GM23338 (cell line): Measurements from ENCODE around the gene MEMO1. TPM values are rescaled to one million over a fixed set of nuclear protein-coding genes. Genes with fewer than 3 reads are reported as not detected.

ENCODE experiments used
- ATAC-seq: fragments of 200-7000 bp; cut with Tn5 transposase; 3 replicates; pipeline ENCODE4 v1.9.1; 2020
- DNase-seq: peaks from one replicate; pipeline ENCODE4 v3.0.0-alpha.2; 2015; ENCODE audit warnings: low spot score
- H2AFZ ChIP-seq: fragments of 200-600 bp; sonication (generic); 2 replicates; pipeline ENCODE4 v1.8.0; 2016; ENCODE audit warnings: antibody characterized with exemption, mild to moderate bottlenecking, moderate library complexity
- H3F3A ChIP-seq: fragments of 200-600 bp; sonication (generic); replicated peaks from 2 replicates; pipeline ENCODE4 v1.8.0; 2017; ENCODE audit warnings: antibody characterized with exemption, mixed run types, low read depth
- H3K27ac ChIP-seq: fragments of 200-600 bp; sonication (generic); 2 replicates; pipeline ENCODE4 v1.6.1; 2016; ENCODE audit warnings: low read depth
- H3K27me3 ChIP-seq: fragments of 200-600 bp; sonication (generic); 2 replicates; pipeline ENCODE4 v1.8.0; 2016; ENCODE audit warnings: mild to moderate bottlenecking, mixed run types, moderate library complexity; ENCODE audit not compliant: insufficient read depth
- H3K36me3 ChIP-seq: fragments of 200-600 bp; sonication (generic); 2 replicates; pipeline ENCODE4 v1.8.0; 2016; ENCODE audit warnings: mild to moderate bottlenecking; ENCODE audit not compliant: insufficient read depth
- H3K4me1 ChIP-seq: fragments of 200-600 bp; sonication (generic); 2 replicates; pipeline ENCODE4 v1.8.0; 2016; ENCODE audit warnings: mild to moderate bottlenecking, moderate library complexity; ENCODE audit not compliant: insufficient read depth
- H3K4me2 ChIP-seq: fragments of 200-600 bp; sonication (generic); 2 replicates; pipeline ENCODE4 v1.7.1; 2017; ENCODE audit warnings: mixed run types
- H3K4me3 ChIP-seq: fragments of 200-600 bp; sonication (generic); 2 replicates; pipeline ENCODE4 v1.6.1; 2016; ENCODE audit warnings: mixed run types
- H3K79me2 ChIP-seq: fragments of 200-600 bp; sonication (generic); replicated peaks from 2 replicates; pipeline ENCODE4 v1.8.0; 2017; ENCODE audit warnings: mild to moderate bottlenecking; ENCODE audit not compliant: insufficient read depth
- H3K9me2 ChIP-seq: fragments of 200-600 bp; sonication (generic); 2 replicates; pipeline ENCODE4 v1.8.0; 2017; ENCODE audit not compliant: insufficient read depth
- H4K20me1 ChIP-seq: fragments of 200-600 bp; sonication (generic); replicated peaks from 2 replicates; pipeline ENCODE4 v1.8.0; 2017; ENCODE audit warnings: mild to moderate bottlenecking; ENCODE audit not compliant: insufficient read depth
- H3K27ac Mint-ChIP-seq: 2 replicates; pipeline ENCODE4 v1.8.0; 2020; ENCODE audit warnings: inconsistent platforms, mild to moderate bottlenecking, moderate library complexity, mixed read lengths
- H3K27me3 Mint-ChIP-seq: 3 replicates; pipeline ENCODE4 v1.8.0; 2022; ENCODE audit warnings: low read depth, mild to moderate bottlenecking, moderate library complexity, mixed read lengths, inconsistent platforms; ENCODE audit not compliant: insufficient read depth, poor library complexity
- H3K36me3 Mint-ChIP-seq: 3 replicates; pipeline ENCODE4 v1.8.0; 2021; ENCODE audit warnings: low read depth, mild to moderate bottlenecking, inconsistent platforms, moderate library complexity, mixed read lengths
- H3K4me1 Mint-ChIP-seq: 3 replicates; pipeline ENCODE4 v1.8.0; 2020; ENCODE audit warnings: mild to moderate bottlenecking, inconsistent platforms, mixed read lengths
- H3K4me3 Mint-ChIP-seq: 3 replicates; pipeline ENCODE4 v1.8.0; 2021; ENCODE audit warnings: moderate library complexity, mild to moderate bottlenecking, inconsistent platforms, mixed read lengths
- H3K9me3 Mint-ChIP-seq: 3 replicates; pipeline ENCODE4 v1.8.0; 2020; ENCODE audit warnings: moderate library complexity, mild to moderate bottlenecking, inconsistent platforms, mixed read lengths
- ETS1 ChIP-seq: IDR thresholded peaks from 2 replicates; pipeline ENCODE4 v1.6.1; 2016; ENCODE audit warnings: antibody characterized with exemption
- EZH2 ChIP-seq: fragments of 200-600 bp; sonication (generic); IDR thresholded peaks from one replicate; pipeline ENCODE4 v1.8.0; 2017; ENCODE audit warnings: antibody characterized with exemption, mild to moderate bottlenecking, low read depth; ENCODE audit not compliant: unreplicated experiment
- STAT1 ChIP-seq: IDR thresholded peaks from one replicate; pipeline ENCODE4 v1.6.1; 2016; ENCODE audit warnings: antibody characterized with exemption; ENCODE audit not compliant: unreplicated experiment
- ZNF462 ChIP-seq: fragments of 250-450 bp; sonication (Bioruptor Pico); IDR thresholded peaks from 2 replicates; pipeline ENCODE4 v1.5.0; 2020; ENCODE audit warnings: mild to moderate bottlenecking, moderate library complexity
- polyA plus RNA-seq: library from polyadenylated mRNA; unstranded; fragments of >200 nt; fragmentation: Nextera tagmentation; extraction: Ambion mirVana; gene quantifications from 2 replicates; pipeline ENCODE4 v1.2.1, GENCODE V29; 2016
- total RNA-seq: library from RNA; depleted of rRNA; stranded (reverse); fragments of >200 nt; shearing (Covaris generic); gene quantifications from 2 replicates; pipeline ENCODE4 v1.2.3, GENCODE V29; 2014

MEMO1 gene
- total and polyA plus RNA-seq, 2 experiments from 2014 or later, result 39.1 to 67.0 TPM

GRCh38 chr2:31932589-31932988 lies 78.2 kb downstream of the MEMO1 start:
- no peaks in the 10 kb centered on the region for H3K27me3 Mint-ChIP-seq
- H3F3A ChIP-seq, result no peaks in the 10 kb centered on the region
- H3K27me3 ChIP-seq, result no peaks in the 10 kb centered on the region
- no peak overlapping the region for H3K4me2 ChIP-seq
- TF ChIP-seq ETS1, result no peak
- no peak for TF ChIP-seq ZNF462 (CRISPR knock-in tag)
- no peak for TF ChIP-seq EZH2
- H3K4me3 Mint-ChIP-seq, result no peak overlapping the region
- no peaks in the 10 kb centered on the region for H3K9me2 ChIP-seq
- H3K4me3 ChIP-seq, result no peak overlapping the region
- H3K36me3 Mint-ChIP-seq, result peaks cover 3% of the 10 kb centered on the region; the same call in 1 of the 3 replicates
- H3K4me1 ChIP-seq, result no peaks in the 10 kb centered on the region
- no peaks in the 10 kb centered on the region for H3K4me1 Mint-ChIP-seq
- no peak overlapping the region for H2AFZ ChIP-seq
- H3K27ac ChIP-seq, result no peak overlapping the region
- H3K27ac Mint-ChIP-seq, result no peak overlapping the region
- H3K36me3 ChIP-seq, result no peaks in the 10 kb centered on the region; the same call in 1 of the 2 replicates
- no peak for DNase-seq
- H3K79me2 ChIP-seq, result peaks cover 22% of the 10 kb centered on the region; the same call in 1 of the 2 replicates
- no peaks in the 10 kb centered on the region for H3K9me3 Mint-ChIP-seq
- no peaks in the 10 kb centered on the region for H4K20me1 ChIP-seq
- no peak for ATAC-seq

- no peaks in the 10 kb centered on the region for H3K4me1 ChIP-seq
- no peak overlapping the region for H3K4me2 ChIP-seq
- Mint-ChIP-seq H3K27ac (no peak overlapping the region), H3K4me1 (no peaks in the 10 kb centered on the region), H3K9me3 (no peaks in the 10 kb centered on the region), H3K4me3 (no peak overlapping the region), H3K27me3 (no peaks in the 10 kb centered on the region), H3K36me3 (peaks cover 3% of the 10 kb centered on the region; the same call in 1 of the 3 replicates)
- ATAC-seq, result no peak
- H3K27me3 ChIP-seq, result no peaks in the 10 kb centered on the region
- H3K27ac ChIP-seq, result no peak overlapping the region
- no peaks in the 10 kb centered on the region for H3K9me2 ChIP-seq
- peaks cover 16% of the 10 kb centered on the region; the same call in 1 of the 2 replicates for H3K79me2 ChIP-seq
- no peak for DNase-seq
- no peak overlapping the region for H2AFZ ChIP-seq
- H3K4me3 ChIP-seq, result no peak overlapping the region
- H3K36me3 ChIP-seq, result no peaks in the 10 kb centered on the region; the same call in 1 of the 2 replicates
- no peaks in the 10 kb centered on the region for H3F3A ChIP-seq
- no peaks in the 10 kb centered on the region for H4K20me1 ChIP-seq
- TF ChIP-seq STAT1 (no peak), ZNF462 (CRISPR knock-in tag) (no peak)
Observed at GRCh38 chr2:31931916-31932315, 78.9 kb downstream of the MEMO1 start.
